Measurements from ENCODE around the gene MMAB. TPM values are rescaled to one million over a fixed set of nuclear protein-coding genes. Genes with fewer than 3 reads are reported as not detected.

MMAB gene
- total RNA-seq, 1 donor from 2014 or later: 41.7 TPM

- intact Hi-C loops (cut with DNase I): no loop called here
- no peak for DNase-seq (ENCODE audit: low spot score)
- no peak for ATAC-seq
These were observed 6.0 kb downstream of the MMAB start for GRCh38 chr12:109567296-109567695.

- intact Hi-C loops (cut with DNase I): no loop called here
- no peak for DNase-seq (ENCODE audit: low spot score)
- no peak for ATAC-seq
These were observed 6.9 kb downstream of the MMAB start for GRCh38 chr12:109566424-109566823.

GRCh38 chr12:109563291-109564284, 9.7 kb downstream of the MMAB start:
- intact Hi-C loops (cut with DNase I): no loop called here
- ATAC-seq: peak; percentile 78
- DNase-seq (ENCODE audit: low spot score): no peak

GRCh38 chr12:109562871-109563270, 10.4 kb downstream of the MMAB start:
- ATAC-seq (no peak), DNase-seq (ENCODE audit: low spot score) (no peak)
- intact Hi-C loops (cut with DNase I): no loop called here

GRCh38 chr12:109561711-109562030, 11.6 kb downstream of the MMAB start:
- DNase-seq (ENCODE audit: low spot score): no peak
- ATAC-seq: no peak
- intact Hi-C loops (cut with DNase I): no loop called here

GRCh38 chr12:109560867-109561710, 12.2 kb downstream of the MMAB start:
- intact Hi-C loops (cut with DNase I): no loop called here
- ATAC-seq (no peak), DNase-seq (ENCODE audit: low spot score) (no peak)

- ATAC-seq (no peak), DNase-seq (ENCODE audit: low spot score) (no peak)
- intact Hi-C loops (cut with DNase I): no loop called here
These were observed 13.7 kb downstream of the MMAB start for GRCh38 chr12:109559601-109560000.

- no peak for DNase-seq (ENCODE audit: low spot score)
- intact Hi-C loops (cut with DNase I): no loop called here
- no peak for ATAC-seq
These were observed 14.2 kb downstream of the MMAB start for GRCh38 chr12:109559200-109559505.

- intact Hi-C loops (cut with DNase I): no loop called here
- no peak for ATAC-seq
- no peak for DNase-seq (ENCODE audit: low spot score)
These were observed 14.7 kb downstream of the MMAB start for GRCh38 chr12:109558374-109559199.

GRCh38 chr12:109557805-109558204, 15.5 kb downstream of the MMAB start:
- ATAC-seq (no peak), DNase-seq (ENCODE audit: low spot score) (no peak)
- intact Hi-C loops (cut with DNase I): no loop called here

- DNase-seq (ENCODE audit: low spot score) (no peak), ATAC-seq (no peak)
- intact Hi-C loops (cut with DNase I): no loop called here
These were observed 16.1 kb downstream of the MMAB start for GRCh38 chr12:109557200-109557599.

- intact Hi-C loops (cut with DNase I): no loop called here
- DNase-seq (ENCODE audit: low spot score) (no peak), ATAC-seq (no peak)
These were observed 17.6 kb downstream of the MMAB start for GRCh38 chr12:109555431-109556315.

- DNase-seq (ENCODE audit: low spot score) (no peak), ATAC-seq (no peak)
- intact Hi-C loops (cut with DNase I): no loop called here
These were observed 18.5 kb downstream of the MMAB start for GRCh38 chr12:109554761-109555160.

GRCh38 chr12:109553906-109554500, 19.3 kb downstream of the MMAB start:
- intact Hi-C loops (cut with DNase I): no loop called here
- no peak for ATAC-seq

GRCh38 chr12:109553483-109553882, 19.8 kb downstream of the MMAB start:
- intact Hi-C loops (cut with DNase I): no loop called here
- no peak for ATAC-seq

More at GRCh38 chr12:109553906-109554500, 19.3 kb downstream of the MMAB start:
- no peak for DNase-seq (ENCODE audit: low spot score)

GRCh38 chr12:109552971-109553370, 20.3 kb downstream of the MMAB start:
- intact Hi-C loops (cut with DNase I): no loop called here
- ATAC-seq: no peak
- no peak for DNase-seq (ENCODE audit: low spot score)

More at GRCh38 chr12:109553483-109553882, 19.8 kb downstream of the MMAB start:
- no peak for DNase-seq (ENCODE audit: low spot score)

- intact Hi-C loops (cut with DNase I): no loop called here
- DNase-seq (ENCODE audit: low spot score): no peak
- ATAC-seq: no peak
These were observed 22.2 kb downstream of the MMAB start for GRCh38 chr12:109551108-109551507.

- intact Hi-C loops (cut with DNase I): no loop called here
- ATAC-seq: no peak
- no peak for DNase-seq (ENCODE audit: low spot score)
These were observed 23.0 kb downstream of the MMAB start for GRCh38 chr12:109550281-109550680.
